Thyroid gland (tissue), 4 donors: ENCODE measurements around the gene CDYL. TPM values are rescaled to one million over a fixed set of nuclear protein-coding genes. Genes with fewer than 3 reads are reported as not detected.

Experiments used
- DNase-seq, 2 donors: peaks; one replicate each; pipeline ENCODE4 v3.0.0-alpha.2; 2019
- H3K27ac ChIP-seq, 3 donors: fragments of 200-600 bp; sonication (generic); 1 replicate in 2 of 3; 2 replicates in 1 of 3; pipeline ENCODE4 v1.5.1; 2016 to 2019; ENCODE audit warnings: mild to moderate bottlenecking in 1 of 3, moderate library complexity in 1 of 3
- H3K27me3 ChIP-seq: fragments of 200-600 bp; sonication (generic); one replicate; pipeline ENCODE4 v1.5.1; 2019
- H3K36me3 ChIP-seq, 2 donors: fragments of 200-600 bp; sonication (generic); one replicate each; pipeline ENCODE4 v1.5.1; 2016 to 2019
- H3K4me1 ChIP-seq, 2 donors: fragments of 200-600 bp; sonication (generic); one replicate each; pipeline ENCODE4 v1.5.1; 2017 to 2019
- H3K4me3 ChIP-seq, 3 donors: fragments of 200-600 bp; sonication (generic); replicated peaks in 1 of 3; 1 replicate in 2 of 3; 2 replicates in 1 of 3; pipeline ENCODE4 v1.5.1; 2016; ENCODE audit warnings: mild to moderate bottlenecking in 1 of 3
- H3K9me3 ChIP-seq: fragments of 200-600 bp; sonication (generic); one replicate; pipeline ENCODE4 v1.5.1; 2017
- POLR2A ChIP-seq, 2 donors: fragments of 450-650 bp; IDR thresholded peaks; one replicate each; pipeline ENCODE4 v1.6.1; 2017; ENCODE audit warnings: antibody characterized with exemption in 2 of 2, mild to moderate bottlenecking in 2 of 2, moderate library complexity in 1 of 2
- WGBS, 2 donors: methylation state at CpG; one replicate each; pipeline ENCODE4 v1.1.5; 2017; 5-methylcytosine and 5-hydroxymethylcytosine counted together
- intact Hi-C: fragments of 100-400 bp; cut with DNase I; formaldehyde crosslinking; loops from one replicate; pipeline ENCODE4 v1.15.1; 2023
- total RNA-seq, 4 donors: library from RNA; depleted of rRNA; stranded (reverse); fragments of >200 nt; gene quantifications; one replicate each; pipeline ENCODE4 v1.2.3, GENCODE V29; 2016
- TF ChIP-seq, protein P1 (sequence below), 6 experiments: fragments of 200-600 bp in 3 of 6; fragments of 450-650 bp in 3 of 6; sonication (generic) in 3 of 6; IDR thresholded peaks; one replicate each; pipeline ENCODE4 v1.5.1; 2016 to 2019; ENCODE audit warnings: antibody characterized with exemption in 6 of 6, mild to moderate bottlenecking in 2 of 6, inconsistent platforms in 1 of 6, moderate library complexity in 1 of 6

Gene CDYL
- total RNA-seq, 4 donors from 2014 or later: 22.6 to 61.4 (median 43.7) TPM

DNA sequence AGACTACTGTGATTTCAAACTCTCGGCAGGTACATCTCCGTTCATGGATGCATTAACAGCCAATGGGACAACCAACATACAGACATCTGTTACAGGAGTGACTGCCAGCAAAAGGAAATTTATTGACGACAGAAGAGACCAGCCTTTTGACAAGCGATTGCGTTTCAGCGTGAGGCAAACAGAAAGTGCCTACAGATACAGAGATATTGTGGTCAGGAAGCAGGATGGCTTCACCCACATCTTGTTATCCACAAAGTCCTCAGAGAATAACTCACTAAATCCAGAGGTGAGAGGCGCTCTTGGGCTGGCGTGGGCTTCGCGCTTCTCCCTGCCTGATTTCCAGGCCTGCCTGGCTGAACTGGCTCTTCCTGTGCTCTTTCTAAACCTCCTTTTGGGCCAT, 159.3 kb downstream of the CDYL start:
- H3K9me3 ChIP-seq: no peaks in the 10 kb centered on the region
- intact Hi-C loops: no loop called here
- WGBS, 2 donors: 93 to 95% methylated on average over 10 of the region's 10 CpGs
- TF ChIP-seq, protein P1, sequence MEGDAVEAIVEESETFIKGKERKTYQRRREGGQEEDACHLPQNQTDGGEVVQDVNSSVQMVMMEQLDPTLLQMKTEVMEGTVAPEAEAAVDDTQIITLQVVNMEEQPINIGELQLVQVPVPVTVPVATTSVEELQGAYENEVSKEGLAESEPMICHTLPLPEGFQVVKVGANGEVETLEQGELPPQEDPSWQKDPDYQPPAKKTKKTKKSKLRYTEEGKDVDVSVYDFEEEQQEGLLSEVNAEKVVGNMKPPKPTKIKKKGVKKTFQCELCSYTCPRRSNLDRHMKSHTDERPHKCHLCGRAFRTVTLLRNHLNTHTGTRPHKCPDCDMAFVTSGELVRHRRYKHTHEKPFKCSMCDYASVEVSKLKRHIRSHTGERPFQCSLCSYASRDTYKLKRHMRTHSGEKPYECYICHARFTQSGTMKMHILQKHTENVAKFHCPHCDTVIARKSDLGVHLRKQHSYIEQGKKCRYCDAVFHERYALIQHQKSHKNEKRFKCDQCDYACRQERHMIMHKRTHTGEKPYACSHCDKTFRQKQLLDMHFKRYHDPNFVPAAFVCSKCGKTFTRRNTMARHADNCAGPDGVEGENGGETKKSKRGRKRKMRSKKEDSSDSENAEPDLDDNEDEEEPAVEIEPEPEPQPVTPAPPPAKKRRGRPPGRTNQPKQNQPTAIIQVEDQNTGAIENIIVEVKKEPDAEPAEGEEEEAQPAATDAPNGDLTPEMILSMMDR (IDR thresholded peaks at IDR 0.05): no peak
- no peak for TF ChIP-seq POLR2A (IDR thresholded peaks at IDR 0.05)
- DNase-seq: no peak
- no peaks in the 10 kb centered on the region for H3K27me3 ChIP-seq
- H3K36me3 ChIP-seq: no peaks in the 10 kb centered on the region
- peaks cover 9 to 16% of the 10 kb centered on the region in 2 donors for H3K4me1 ChIP-seq
- H3K4me3 ChIP-seq: no peak overlapping the region
- no peak overlapping the region for H3K27ac ChIP-seq

DNA sequence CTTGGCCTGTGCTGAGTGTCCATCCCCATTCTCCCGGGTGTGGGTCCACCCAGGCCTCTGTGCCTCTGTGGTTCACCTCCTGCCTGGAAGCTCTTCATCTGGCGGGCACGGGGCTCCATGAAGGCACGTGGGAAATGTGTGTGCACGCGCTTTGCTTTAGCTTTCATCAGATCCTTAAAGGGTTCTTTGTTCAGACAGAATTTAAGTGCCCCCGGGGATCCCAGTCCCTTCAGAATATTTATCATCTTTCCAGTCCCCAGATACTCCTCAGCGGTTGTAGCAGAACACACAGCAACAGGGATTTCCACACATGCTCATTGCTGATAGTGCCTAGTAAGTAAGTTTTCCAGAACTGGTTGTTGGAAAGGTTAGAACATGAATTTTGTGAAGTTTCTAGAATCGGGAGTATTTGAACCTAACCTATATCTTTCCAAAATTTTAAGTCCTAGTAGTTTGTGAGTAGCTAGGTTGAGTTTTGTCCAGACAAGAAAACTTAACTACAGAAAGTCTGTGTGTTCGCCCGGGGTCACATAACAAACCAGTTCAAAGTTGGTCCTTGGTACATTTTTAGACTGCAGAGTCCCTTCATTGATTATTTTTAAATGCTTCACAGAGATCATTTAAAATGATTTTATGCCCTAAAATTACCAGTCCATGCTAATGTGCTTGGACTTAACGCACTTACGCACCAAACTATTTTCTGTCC, 159.9 kb downstream of the CDYL start:
- Histone ChIP-seq H3K27ac (no peak overlapping the region), H3K27me3 (no peaks in the 10 kb centered on the region), H3K36me3 (no peaks in the 10 kb centered on the region), H3K4me3 (no peak overlapping the region), H3K4me1 (peaks cover 9 to 16% of the 10 kb centered on the region in 2 donors), H3K9me3 (no peaks in the 10 kb centered on the region)
- no peak for DNase-seq
- TF ChIP-seq POLR2A (IDR thresholded peaks at IDR 0.05): no peak
- TF ChIP-seq, protein P1 (IDR thresholded peaks at IDR 0.05): no peak
- intact Hi-C loops: no loop called here
- 78 to 80% methylated on average over 13 of the region's 13 CpGs for whole genome bisulfite sequencing, 2 donors

DNA sequence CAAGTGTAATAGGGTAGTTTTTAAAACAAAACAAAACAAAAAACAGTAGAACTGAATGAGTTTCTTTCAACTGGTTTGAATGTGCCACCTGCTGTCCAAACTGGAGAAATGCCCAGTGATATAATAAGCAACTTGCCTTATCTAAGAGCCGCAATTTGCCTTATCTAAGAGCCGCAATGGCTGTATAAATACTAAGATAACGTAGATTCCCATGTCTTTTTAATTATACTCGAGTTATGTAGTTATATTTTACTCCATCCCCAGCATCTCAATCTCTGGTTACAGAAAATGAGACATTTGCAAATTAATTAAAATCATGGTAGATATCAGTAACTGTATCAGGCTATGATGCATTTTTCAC, 160.5 kb downstream of the CDYL start:
- whole genome bisulfite sequencing, 2 donors: 40 to 46% methylated on average over 4 of the region's 4 CpGs
- H3K36me3 ChIP-seq: no peaks in the 10 kb centered on the region
- no peaks in the 10 kb centered on the region for H3K27me3 ChIP-seq
- H3K27ac ChIP-seq: no peak overlapping the region
- DNase-seq: peak in 1 of 2 donors; percentile 31
- no peak for TF ChIP-seq POLR2A (IDR thresholded peaks at IDR 0.05)
- TF ChIP-seq, protein P1 (IDR thresholded peaks at IDR 0.05): peak in 5 of 6 experiments; percentile 34 to 82 (median 68)
- H3K4me3 ChIP-seq: no peak overlapping the region
- intact Hi-C loops: no loop called here
- peaks cover 7 to 10% of the 10 kb centered on the region in 2 donors for H3K4me1 ChIP-seq
- no peaks in the 10 kb centered on the region for H3K9me3 ChIP-seq

DNA sequence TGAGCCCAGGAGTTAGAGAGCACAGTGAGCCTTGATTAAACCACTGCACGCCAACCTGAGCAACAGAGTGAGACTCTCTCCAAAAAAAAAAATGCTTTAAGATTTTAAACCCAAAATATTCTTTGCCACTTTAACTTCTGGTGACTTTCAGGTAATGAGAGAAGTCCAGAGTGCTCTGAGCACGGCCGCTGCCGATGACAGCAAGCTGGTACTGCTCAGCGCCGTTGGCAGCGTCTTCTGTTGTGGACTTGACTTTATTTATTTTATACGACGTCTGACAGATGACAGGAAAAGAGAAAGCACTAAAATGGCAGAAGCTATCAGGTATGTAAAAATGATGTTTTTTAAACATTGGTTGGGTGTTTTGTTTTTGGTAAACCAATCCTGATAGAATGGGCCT, 161.2 kb downstream of the CDYL start:
- no peak for TF ChIP-seq POLR2A (IDR thresholded peaks at IDR 0.05)
- TF ChIP-seq, protein P1 (IDR thresholded peaks at IDR 0.05): no peak
- intact Hi-C loops: no loop called here
- Histone ChIP-seq H3K9me3 (no peaks in the 10 kb centered on the region), H3K4me1 (peaks cover 10% of the 10 kb centered on the region in 2 donors), H3K4me3 (no peak overlapping the region), H3K27ac (no peak overlapping the region), H3K27me3 (no peaks in the 10 kb centered on the region), H3K36me3 (no peaks in the 10 kb centered on the region)
- no peak for DNase-seq
- 92 to 98% methylated on average over 9 of the region's 9 CpGs for WGBS, 2 donors

- no peak for TF ChIP-seq POLR2A (IDR thresholded peaks at IDR 0.05)
- TF ChIP-seq, protein P1 (IDR thresholded peaks at IDR 0.05): no peak
- H3K27me3 ChIP-seq: no peaks in the 10 kb centered on the region
- no peak overlapping the region for H3K27ac ChIP-seq
- WGBS, 2 donors: 89 to 92% methylated on average over 1 of the region's 1 CpG
- no peaks in the 10 kb centered on the region for H3K36me3 ChIP-seq
- intact Hi-C loops: no loop called here
- DNase-seq: no peak
- H3K4me3 ChIP-seq: no peak overlapping the region
- H3K4me1 ChIP-seq: peaks cover 13 to 18% of the 10 kb centered on the region in 2 donors
- no peaks in the 10 kb centered on the region for H3K9me3 ChIP-seq
Measured at GRCh38 chr6:4939241-4939640, 163.0 kb downstream of the CDYL start.
